BJ (cell line): ENCODE data around the gene KCNJ13. TPM values are rescaled to one million over a fixed set of nuclear protein-coding genes. Genes with fewer than 3 reads are reported as not detected.

Experiments used
- CTCF ChIA-PET: fragments of 350-600 bp; formaldehyde crosslinking; extraction: SDS; loops from one replicate; lab custom pipeline; 2021; ENCODE audit warnings: antibody characterized with exemption, inconsistent platforms; lab: Yijun Ruan, JAX
- POLR2A ChIA-PET: fragments of 300-600 bp; sonication (Branson Sonifier 250); formaldehyde crosslinking; extraction: SDS; loops from one replicate; lab custom pipeline; 2021; ENCODE audit warnings: antibody characterized with exemption; lab: Charles Lee
- DNase-seq: peaks from one replicate; pipeline ENCODE4 v3.0.0-alpha.2; 2011; ENCODE audit warnings: low read depth
- H3K27me3 ChIP-seq: 2 replicates; pipeline ENCODE4 v1.6.0; 2011; ENCODE audit warnings: low read length; ENCODE audit not compliant: control insufficient read depth, insufficient read depth
- H3K36me3 ChIP-seq: 2 replicates; pipeline ENCODE4 v1.5.1; 2011; ENCODE audit warnings: low read length; ENCODE audit not compliant: control insufficient read depth, insufficient read depth
- H3K4me3 ChIP-seq: 2 replicates; pipeline ENCODE4 v1.5.1; 2011; ENCODE audit warnings: low read depth, mild to moderate bottlenecking, control low read depth, low read length
- polyA minus RNA-seq: library from RNA; depleted of rRNA, polyadenylated mRNA; stranded (reverse); fragments of >200 nt; gene quantifications from 2 replicates; pipeline ENCODE4 v1.2.3, GENCODE V29; 2011; rRNA and poly(A)+ RNA removed
- polyA plus RNA-seq: library from polyadenylated mRNA; depleted of rRNA; stranded (reverse); fragments of >200 nt; gene quantifications from 2 replicates; pipeline ENCODE4 v1.2.3, GENCODE V29; 2011; rRNA removed
- TF ChIP-seq, protein P1 (sequence below): IDR thresholded peaks from 2 replicates; pipeline ENCODE4 v1.5.1; 2011; ENCODE audit warnings: low read depth, mild to moderate bottlenecking, control low read depth, inconsistent platforms, low read length, moderate library complexity; ENCODE audit not compliant: insufficient read depth

Gene KCNJ13
- not detected in 2 replicates for polyA plus RNA-seq
- polyA minus RNA-seq: not detected in 2 replicates

GRCh38 chr2:232776435-232776834, at the start of gene KCNJ13:
Gene KCNJ13 (minus strand): TSS chr2:232776565. CDS start chr2:232771362, 5,203 bp downstream.
- no peak for DNase-seq
- Histone ChIP-seq H3K36me3 (peaks cover 2% of the 10 kb centered on the region; the same call in 1 of the 2 replicates), H3K4me3 (no peak within 1 kb of the TSS), H3K27me3 (no peaks in the 10 kb centered on the region)
- ChIA-PET POLR2A (no interaction called here), CTCF (interaction anchor here (0.6 kb wide), 1 partner anchor 667 kb away, joined by 3 read pairs; no protein-coding TSS in a partner anchor)
- TF ChIP-seq, protein P1, sequence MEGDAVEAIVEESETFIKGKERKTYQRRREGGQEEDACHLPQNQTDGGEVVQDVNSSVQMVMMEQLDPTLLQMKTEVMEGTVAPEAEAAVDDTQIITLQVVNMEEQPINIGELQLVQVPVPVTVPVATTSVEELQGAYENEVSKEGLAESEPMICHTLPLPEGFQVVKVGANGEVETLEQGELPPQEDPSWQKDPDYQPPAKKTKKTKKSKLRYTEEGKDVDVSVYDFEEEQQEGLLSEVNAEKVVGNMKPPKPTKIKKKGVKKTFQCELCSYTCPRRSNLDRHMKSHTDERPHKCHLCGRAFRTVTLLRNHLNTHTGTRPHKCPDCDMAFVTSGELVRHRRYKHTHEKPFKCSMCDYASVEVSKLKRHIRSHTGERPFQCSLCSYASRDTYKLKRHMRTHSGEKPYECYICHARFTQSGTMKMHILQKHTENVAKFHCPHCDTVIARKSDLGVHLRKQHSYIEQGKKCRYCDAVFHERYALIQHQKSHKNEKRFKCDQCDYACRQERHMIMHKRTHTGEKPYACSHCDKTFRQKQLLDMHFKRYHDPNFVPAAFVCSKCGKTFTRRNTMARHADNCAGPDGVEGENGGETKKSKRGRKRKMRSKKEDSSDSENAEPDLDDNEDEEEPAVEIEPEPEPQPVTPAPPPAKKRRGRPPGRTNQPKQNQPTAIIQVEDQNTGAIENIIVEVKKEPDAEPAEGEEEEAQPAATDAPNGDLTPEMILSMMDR: no peak

- ChIA-PET CTCF (no interaction called here), POLR2A (no interaction called here)
- H3K4me3 ChIP-seq: no peak overlapping the region
- H3K27me3 ChIP-seq: no peaks in the 10 kb centered on the region
- peaks cover 8% of the 10 kb centered on the region for H3K36me3 ChIP-seq
- DNase-seq: no peak
- TF ChIP-seq, protein P1: no peak
Measured at GRCh38 chr2:232817756-232818155, 41.4 kb upstream of the KCNJ13 start.

- ChIA-PET CTCF (no interaction called here), POLR2A (no interaction called here)
- Histone ChIP-seq H3K4me3 (no peak overlapping the region), H3K27me3 (no peaks in the 10 kb centered on the region), H3K36me3 (peaks cover 7% of the 10 kb centered on the region)
- no peak for DNase-seq
- TF ChIP-seq, protein P1: no peak
Measured at GRCh38 chr2:232816657-232817056, 40.3 kb upstream of the KCNJ13 start.

GRCh38 chr2:232815569-232815968, 39.2 kb upstream of the KCNJ13 start:
- Histone ChIP-seq H3K36me3 (peaks cover 8% of the 10 kb centered on the region), H3K27me3 (no peaks in the 10 kb centered on the region), H3K4me3 (no peak overlapping the region)
- DNase-seq: no peak
- TF ChIP-seq, protein P1: no peak
- ChIA-PET CTCF (interaction anchor here (0.5 kb wide), 1 partner anchor 18 kb away, joined by 3 read pairs; no protein-coding TSS in a partner anchor), POLR2A (no interaction called here)

DNA sequence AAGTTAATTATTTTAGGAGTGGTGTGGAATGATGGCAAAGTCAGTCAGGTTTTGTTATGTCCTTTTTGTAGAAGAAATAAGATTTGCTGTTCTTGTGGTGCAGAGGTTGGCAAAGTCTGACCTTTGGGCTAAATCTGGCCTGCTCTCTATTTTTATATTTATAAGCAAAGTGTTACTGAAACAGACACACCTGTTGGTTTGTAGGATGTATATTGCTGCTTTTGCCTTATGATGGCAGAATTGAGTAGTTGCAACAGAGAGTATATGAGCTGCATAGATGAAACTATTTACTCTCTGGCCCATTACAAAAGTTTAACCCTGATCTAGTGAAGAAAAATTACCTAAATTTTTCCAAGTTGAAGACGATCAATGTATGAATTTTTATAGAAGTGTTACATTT, 34.1 kb upstream of the KCNJ13 start:
- TF ChIP-seq, protein P1: no peak
- Histone ChIP-seq H3K27me3 (no peaks in the 10 kb centered on the region), H3K4me3 (no peak overlapping the region), H3K36me3 (peaks cover 10% of the 10 kb centered on the region)
- POLR2A ChIA-PET: no interaction called here
- CTCF ChIA-PET: interaction anchor here (1.5 to 2.3 kb wide), 2 partner anchors 26 to 436 kb away, joined by 3 to 8 read pairs; no protein-coding TSS in a partner anchor
- DNase-seq: no peak
